Activated naive CD8-positive, alpha-beta T cell (primary cell): ENCODE measurements around the gene FURIN.

Source experiments
- H3K27ac Mint-ChIP-seq: one replicate; pipeline ENCODE4 v1.8.0; 2021; ENCODE audit warnings: mixed read lengths
- H3K27me3 Mint-ChIP-seq: one replicate; pipeline ENCODE4 v1.8.0; 2021; ENCODE audit warnings: mixed read lengths
- H3K36me3 Mint-ChIP-seq: one replicate; pipeline ENCODE4 v1.8.0; 2021; ENCODE audit warnings: mixed read lengths
- H3K4me1 Mint-ChIP-seq: one replicate; pipeline ENCODE4 v1.8.0; 2021; ENCODE audit warnings: low read depth, mixed read lengths
- H3K4me3 Mint-ChIP-seq: one replicate; pipeline ENCODE4 v1.8.0; 2021; ENCODE audit warnings: mild to moderate bottlenecking, mixed read lengths
- H3K9me3 Mint-ChIP-seq: one replicate; pipeline ENCODE4 v1.8.0; 2021; ENCODE audit warnings: low read depth, mixed read lengths

Gene FURIN

DNA sequence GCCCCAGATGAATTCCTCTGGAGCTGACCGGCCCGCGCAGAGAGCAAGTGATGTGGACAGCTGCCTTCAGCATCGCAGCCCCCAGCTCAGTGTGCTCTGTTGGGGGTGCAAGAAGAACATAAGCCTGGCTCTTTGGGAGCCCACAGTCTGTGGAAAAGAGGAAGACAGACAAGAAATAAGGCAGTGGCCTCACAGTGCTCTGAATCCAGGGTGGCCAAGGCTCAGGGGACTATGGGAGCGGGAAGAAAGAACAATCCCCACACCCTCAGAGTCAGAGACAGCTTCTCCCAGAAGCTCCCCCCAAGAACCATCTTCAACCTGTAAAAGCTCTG, 64.2 kb downstream of the FURIN start:
- Mint-ChIP-seq H3K4me3 (peak overlapping the region; percentile 98), H3K27ac (peak overlapping the region; percentile 94), H3K36me3 (peaks cover 3% of the 10 kb centered on the region), H3K9me3 (no peaks in the 10 kb centered on the region), H3K27me3 (no peaks in the 10 kb centered on the region), H3K4me1 (peaks cover 44% of the 10 kb centered on the region)
